GM18517 (cell line): ENCODE results near the gene TWF2.

ENCODE experiments used
- ATAC-seq: cut with Tn5 transposase; IDR thresholded peaks from one replicate; pipeline ENCODE4 v1.9.1; 2021; ENCODE audit warnings: mild to moderate bottlenecking, moderate library complexity; ENCODE audit not compliant: unreplicated experiment

TWF2 gene

DNA sequence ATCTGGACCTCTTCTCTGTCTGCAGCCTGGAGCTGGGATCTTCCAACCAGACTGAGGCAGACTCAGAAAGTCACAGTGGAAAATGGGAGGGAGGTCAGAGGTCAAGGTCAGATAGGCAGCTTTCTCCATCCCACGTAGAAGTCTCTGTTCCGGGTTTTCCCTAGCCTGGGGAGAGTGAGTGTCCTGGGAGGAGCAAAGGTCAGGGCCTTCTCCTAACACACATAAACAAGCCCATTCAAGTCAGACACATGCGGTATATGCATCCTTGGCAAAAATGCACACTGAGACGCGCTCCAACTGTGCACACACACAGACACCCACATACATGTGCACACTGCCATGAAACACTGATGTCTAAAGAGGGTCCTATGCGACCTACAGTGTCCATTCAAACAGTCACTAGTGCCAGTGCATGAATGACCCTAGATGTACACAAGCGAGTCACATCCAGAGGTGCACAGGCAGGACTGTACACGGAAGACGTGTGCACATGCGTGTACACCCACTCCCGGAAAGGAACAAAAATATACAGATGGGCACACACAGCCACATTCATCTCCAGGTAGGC lies 681 bp downstream of the TWF2 start:
- ATAC-seq = no peak

GRCh38 chr3:52237657-52238172 lies 1.2 kb downstream of the TWF2 start:
- no peak for ATAC-seq

GRCh38 chr3:52237006-52237656 lies 1.8 kb downstream of the TWF2 start:
- ATAC-seq = no peak

DNA sequence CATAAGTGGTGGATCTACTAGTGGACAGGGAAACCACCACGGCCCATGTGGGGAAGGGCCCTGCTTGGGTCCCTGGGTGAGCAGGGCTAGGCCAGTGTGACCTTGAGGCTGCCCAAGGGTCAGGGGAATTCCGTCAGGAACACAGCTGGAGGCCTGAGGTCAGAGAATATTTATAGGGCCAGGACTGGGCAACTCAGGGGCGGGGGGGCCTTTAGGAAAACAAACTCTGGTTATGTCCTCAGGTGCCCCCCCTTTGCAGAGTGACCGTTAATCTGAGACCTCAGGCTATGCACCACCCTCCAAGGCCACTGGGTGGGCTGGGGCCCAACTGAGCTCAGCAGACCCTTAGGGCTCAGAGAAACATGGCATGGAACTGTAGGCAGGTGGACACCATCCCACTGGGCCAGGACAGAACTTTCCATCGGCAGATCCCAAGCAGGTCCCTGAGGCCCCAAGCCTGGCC lies 2.5 kb downstream of the TWF2 start:
- ATAC-seq = no peak

DNA sequence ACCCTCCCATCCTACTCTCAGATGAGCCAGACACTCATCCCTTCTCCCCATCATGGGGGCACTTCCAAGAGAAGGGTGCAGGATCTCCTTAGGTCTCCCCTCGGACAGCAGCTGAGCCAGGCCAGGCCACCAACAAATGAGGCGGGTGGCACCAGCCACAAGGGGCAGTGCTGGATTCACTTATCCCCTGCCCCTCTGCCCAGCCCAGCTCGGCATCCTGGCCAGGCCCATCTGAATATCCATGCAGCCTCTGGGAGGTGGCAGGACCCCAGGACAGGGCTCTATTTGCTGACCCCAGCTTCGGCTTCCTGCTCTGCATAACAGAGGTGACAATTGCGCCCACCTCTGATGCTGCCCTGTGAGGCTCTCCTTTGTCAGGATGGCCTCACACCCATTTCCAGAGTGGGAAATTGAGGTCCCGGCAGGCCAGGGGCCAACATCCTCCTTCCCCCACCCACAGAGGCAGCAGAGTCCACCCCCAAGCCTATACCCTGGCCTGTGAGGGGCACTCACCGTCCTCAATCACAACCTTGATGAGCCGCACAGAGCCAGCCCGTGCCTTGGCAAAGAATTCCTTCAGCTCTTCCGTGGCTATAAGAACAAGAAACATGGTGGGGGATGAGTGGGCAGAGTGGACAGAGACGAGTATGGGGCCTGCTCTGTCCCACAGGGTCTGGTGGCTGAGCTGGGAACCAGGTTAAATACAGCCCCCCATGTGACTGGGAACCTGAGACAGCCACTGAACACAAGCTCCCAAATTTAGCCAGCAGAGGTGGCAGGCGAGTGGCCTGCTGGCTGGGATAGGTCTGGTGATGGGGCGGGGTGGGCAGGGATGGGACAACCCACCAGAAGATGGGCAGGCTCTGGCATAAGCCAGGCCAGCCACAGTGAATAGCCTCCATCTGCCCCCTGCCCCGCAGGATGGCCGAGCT lies 4.2 kb downstream of the TWF2 start:
- no peak for ATAC-seq

- no peak for ATAC-seq
Measured at GRCh38 chr3:52233968-52234367, 5.0 kb downstream of the TWF2 start.

GRCh38 chr3:52233108-52233591 lies 5.8 kb downstream of the TWF2 start:
- ATAC-seq = no peak

DNA sequence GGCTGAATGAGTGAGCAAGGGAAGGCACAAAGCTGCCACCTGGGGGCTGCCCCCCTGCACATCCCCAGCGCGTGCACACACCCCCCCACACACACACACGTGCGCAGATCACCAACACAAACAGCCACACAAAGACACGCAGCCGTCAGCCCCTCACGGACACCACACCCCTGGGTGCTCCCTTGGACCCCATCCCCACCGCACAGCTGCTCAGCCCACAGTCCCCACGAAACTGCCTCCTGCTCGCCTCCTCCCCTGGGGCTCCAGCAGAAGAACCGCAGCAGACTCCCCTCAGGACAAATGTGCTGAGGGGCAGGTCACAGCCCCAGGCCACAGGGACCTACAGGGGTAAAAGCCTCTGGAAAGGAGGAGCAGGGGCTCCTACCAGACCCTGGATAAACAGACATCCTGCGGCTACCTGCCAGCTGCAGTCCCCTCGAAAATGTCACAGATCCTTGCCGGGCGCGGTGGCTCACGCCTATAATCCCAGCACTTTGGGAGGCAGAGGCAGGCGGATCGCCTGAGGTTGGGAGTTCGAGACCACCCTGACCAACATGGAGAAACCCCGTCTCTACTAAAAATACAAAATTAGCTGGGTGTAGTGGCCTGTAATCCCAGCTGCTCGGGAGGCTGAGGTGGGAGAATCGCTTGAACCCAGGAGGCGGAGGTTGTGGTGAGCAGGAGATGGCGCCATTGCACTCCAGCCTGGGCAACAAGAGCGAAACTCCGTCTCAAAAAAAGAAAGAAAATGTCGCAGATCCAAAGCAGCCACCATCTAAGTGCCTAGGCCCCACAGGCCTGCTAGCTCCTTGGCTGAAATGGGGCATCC lies 6.5 kb downstream of the TWF2 start:
- no peak for ATAC-seq

DNA sequence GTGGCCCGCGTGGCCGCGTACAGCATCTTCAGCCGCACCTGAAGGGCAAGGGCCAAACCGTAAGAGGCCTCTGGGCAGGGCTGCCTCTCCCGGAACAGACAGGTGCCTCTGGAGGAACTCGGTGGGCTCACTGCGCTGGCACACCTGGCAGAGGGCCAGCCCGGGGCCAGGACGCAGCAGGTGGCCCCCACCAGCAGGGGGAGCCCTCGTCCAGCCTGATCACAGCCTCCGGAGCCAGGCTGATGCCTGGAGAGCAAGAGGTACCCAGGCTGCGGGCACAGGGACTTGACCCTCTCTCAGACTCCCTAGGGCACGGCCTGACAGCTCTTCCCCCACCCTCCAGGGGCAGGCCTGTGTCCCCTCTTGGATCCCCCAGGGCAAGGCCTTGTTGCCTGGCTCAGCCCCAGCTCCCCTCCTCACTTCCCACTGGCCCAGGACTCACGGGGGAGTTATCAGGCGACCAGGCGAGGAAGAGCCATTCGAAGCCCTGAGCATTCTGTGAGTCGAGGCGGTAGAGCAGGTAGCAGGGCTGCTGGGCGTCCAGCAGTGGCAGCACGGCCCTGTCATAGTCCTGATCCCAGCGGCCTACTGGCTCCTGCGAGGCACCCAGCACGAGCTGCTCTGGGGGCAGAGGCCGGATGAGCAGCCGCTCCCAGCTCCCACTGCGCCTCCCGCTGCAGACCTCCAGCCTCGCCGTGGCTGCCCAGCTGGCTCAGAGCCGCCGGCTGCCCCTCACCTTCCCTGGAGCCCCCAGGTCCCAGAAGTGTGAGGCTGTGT lies 7.3 kb downstream of the TWF2 start:
- ATAC-seq = peak; percentile 42

DNA sequence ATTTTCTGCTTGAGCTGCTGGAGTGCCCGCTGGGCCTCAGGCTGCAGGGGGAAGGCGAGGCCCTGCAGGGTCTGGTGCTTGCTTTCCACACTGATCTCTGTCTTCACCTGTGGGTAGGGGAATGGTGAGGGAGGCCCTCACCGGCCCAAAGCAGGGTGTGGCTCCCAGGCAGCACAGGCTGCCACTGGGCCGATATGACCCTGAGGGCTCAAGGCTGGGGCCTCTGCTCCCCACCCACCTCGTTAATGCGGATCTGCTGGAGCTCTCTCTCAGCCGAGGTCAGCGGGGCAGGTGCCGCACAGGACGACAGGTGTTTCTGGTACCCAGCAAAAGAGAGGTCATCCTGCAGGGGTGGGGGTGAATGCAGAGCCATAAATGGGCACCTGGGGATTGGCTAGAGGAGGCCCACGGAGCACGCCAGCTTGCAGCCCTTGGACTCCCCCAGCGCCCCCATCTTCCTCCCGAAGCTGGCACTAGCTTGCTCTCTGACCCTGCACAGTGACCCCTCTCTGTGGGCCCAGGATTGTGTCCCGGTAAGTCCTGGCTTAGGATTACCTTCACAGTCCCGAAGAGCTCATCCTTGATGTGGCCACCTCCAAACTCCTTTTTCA lies 8.0 kb downstream of the TWF2 start:
- ATAC-seq = no peak

GRCh38 chr3:52230461-52230860 lies 8.5 kb downstream of the TWF2 start:
- no peak for ATAC-seq

DNA sequence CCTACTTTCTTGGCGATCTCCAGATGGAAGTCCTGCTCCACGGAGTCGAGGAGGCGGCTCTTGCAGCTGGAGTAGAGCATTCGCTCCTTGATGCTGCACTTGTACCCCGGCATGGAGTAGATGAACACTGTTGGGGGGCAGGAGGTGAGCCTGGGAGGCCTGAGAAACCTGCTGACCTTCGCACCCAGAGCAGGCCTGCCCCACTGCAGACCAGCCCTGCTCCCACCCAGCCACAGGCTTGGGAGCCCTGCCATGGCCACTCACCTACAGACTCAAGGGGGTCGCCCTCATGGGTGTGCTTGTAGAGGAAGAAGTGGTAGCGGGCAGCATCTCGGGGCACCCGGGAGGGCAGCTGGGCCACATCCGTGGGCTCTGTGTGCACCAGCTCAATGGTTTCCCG lies 9.3 kb downstream of the TWF2 start:
- no peak for ATAC-seq

DNA sequence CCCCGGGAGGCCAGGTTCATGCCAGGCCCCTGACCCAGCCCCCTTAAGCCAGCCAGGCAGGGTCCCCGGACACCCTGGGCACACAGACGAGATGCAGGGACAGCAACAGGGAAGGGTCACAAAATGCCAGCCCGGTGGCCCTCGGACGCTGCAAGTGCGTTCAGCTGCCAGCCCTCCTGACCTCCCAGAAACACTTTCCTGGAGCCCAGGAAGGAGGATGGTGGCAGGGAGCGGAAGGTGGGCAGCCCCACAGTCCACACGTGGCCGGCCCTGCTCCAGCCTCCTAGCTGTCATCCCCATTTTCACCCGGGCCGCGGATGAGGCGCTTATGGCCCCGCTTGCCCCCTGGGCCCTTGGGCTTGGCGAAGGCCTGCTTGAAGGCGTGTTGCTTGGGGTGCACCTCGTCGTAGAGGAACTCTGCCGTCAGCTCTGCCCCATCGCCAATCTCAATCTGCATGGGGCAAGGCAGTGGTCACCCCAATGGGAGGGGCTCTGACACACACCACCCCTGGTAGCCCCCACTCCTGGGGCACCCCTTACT lies 10.1 kb downstream of the TWF2 start:
- no peak for ATAC-seq

DNA sequence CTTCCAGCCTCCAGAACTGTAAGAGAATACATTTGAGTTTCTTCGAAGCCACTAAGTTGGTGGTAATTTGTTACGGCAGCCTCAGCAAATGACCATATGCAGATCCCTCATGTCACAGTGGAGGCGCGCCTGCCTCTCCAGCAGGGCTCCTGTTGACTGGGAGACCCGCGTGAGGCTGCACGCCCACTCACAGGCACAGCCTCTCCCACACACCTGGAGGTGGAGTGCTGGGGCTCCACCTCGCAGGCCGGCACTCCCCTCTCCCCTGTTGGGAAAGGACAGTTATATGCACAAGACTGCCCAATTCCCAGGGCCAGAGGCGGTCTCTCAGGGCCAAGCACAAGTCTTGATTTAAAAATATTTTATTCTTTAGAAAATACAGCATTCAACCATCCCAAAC lies 10.7 kb downstream of the TWF2 start:
- ATAC-seq = no peak

DNA sequence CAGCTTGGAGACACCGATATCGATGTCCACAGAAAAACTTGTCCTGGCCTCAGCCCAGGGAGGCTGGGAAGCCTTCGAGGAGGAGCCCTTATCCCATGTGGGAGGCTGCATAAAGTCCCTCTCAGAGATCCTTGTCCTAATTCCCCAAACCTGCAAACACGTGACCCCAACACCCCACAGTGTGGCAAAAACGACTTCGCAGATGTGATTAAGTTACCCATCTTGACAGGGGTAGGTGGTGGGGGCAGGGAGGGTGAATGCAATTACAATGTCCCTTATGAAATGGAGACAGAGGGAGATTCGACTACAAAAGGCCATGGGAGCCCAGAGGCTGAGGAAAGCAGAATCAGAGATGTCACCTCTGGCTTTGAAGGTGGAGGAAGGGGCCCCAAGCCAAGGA lies 11.2 kb downstream of the TWF2 start:
- no peak for ATAC-seq

DNA sequence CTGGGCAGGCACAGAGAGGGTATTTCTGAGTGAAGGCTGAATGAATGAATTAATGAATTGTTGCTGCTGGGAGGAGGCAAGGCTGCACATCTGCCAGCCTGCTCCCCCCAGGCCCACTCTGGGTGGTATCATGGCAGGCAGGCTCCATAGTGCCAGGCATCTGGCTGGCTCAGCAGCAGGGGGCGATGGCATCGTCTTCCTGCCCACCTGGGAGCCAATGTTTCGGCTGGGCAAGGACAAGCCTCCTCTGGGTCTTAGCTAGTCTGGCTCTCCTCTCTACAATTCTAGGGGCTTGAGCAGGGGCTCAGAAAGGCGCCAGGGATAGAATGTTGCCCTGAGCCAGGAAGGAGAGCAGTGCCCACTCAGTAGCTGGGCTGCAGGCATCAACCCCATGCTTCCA lies 11.8 kb downstream of the TWF2 start:
- no peak for ATAC-seq

- peak; percentile 15 for ATAC-seq
Measured at GRCh38 chr3:52226229-52226817, 12.6 kb downstream of the TWF2 start.

GRCh38 chr3:52225452-52226228 lies 13.3 kb downstream of the TWF2 start, which contains the start of gene TLR9:
TLR9 (minus strand) TSS chr3:52225645; CDS start chr3:52225529, 116 bp downstream.
- peak; percentile 79 for ATAC-seq
